Loucy (cell line): Measurements from ENCODE around the gene LBH.

Experiments used
- CTCF ChIP-seq: fragments of 200-600 bp; sonication (generic); conservative IDR thresholded peaks from 2 replicates; pipeline ENCODE4 v1.5.1; 2014; ENCODE audit warnings: mild to moderate bottlenecking, antibody characterized with exemption, low read length
- EZH2phosphoT487 ChIP-seq: fragments of 200-600 bp; IDR thresholded peaks from 2 replicates; pipeline ENCODE4 v1.6.1; 2018; ENCODE audit warnings: antibody characterized with exemption, mild to moderate bottlenecking, moderate library complexity, borderline replicate concordance

GRCh38 chr2:30303095-30303494, 71.8 kb downstream of the LBH start:
- TF ChIP-seq CTCF (no peak), EZH2phosphoT487 (no peak)
